KOPT-K1 (cell line): ENCODE results near the gene DSCAM.

Experiments used
- H3K27ac ChIP-seq: fragments of 200-600 bp; sonication (generic); 2 replicates; pipeline ENCODE4 v1.5.1; 2016; ENCODE audit warnings: antibody characterized with exemption, mild to moderate bottlenecking, low read depth, low read length; ENCODE audit not compliant: poor library complexity, severe bottlenecking
- H3K36me3 ChIP-seq: fragments of 200-600 bp; sonication (generic); 2 replicates; pipeline ENCODE4 v1.5.1; 2017; ENCODE audit warnings: antibody characterized with exemption, mild to moderate bottlenecking, low read length, moderate library complexity; ENCODE audit not compliant: insufficient read depth
- H3K9me3 ChIP-seq: fragments of 200-600 bp; sonication (generic); 2 replicates; pipeline ENCODE4 v1.5.1; 2017; ENCODE audit warnings: antibody characterized with exemption, low read length, mild to moderate bottlenecking; ENCODE audit not compliant: insufficient read depth, poor library complexity, severe bottlenecking

DSCAM gene

GRCh38 chr21:40685141-40685540 lies 161.8 kb downstream of the DSCAM start:
- Histone ChIP-seq H3K9me3 (no peaks in the 10 kb centered on the region), H3K27ac (no peak overlapping the region), H3K36me3 (no peaks in the 10 kb centered on the region)

- no peak overlapping the region for H3K27ac ChIP-seq
- no peaks in the 10 kb centered on the region for H3K9me3 ChIP-seq
- H3K36me3 ChIP-seq: no peaks in the 10 kb centered on the region
Measured at GRCh38 chr21:40684726-40685125, 162.2 kb downstream of the DSCAM start.

GRCh38 chr21:40683349-40683748 lies 163.6 kb downstream of the DSCAM start:
- H3K9me3 ChIP-seq: no peaks in the 10 kb centered on the region
- no peaks in the 10 kb centered on the region for H3K36me3 ChIP-seq
- no peak overlapping the region for H3K27ac ChIP-seq

GRCh38 chr21:40681164-40681859 lies 165.6 kb downstream of the DSCAM start:
- H3K27ac ChIP-seq: no peak overlapping the region
- H3K36me3 ChIP-seq: no peaks in the 10 kb centered on the region
- H3K9me3 ChIP-seq: no peaks in the 10 kb centered on the region

GRCh38 chr21:40680311-40680710 lies 166.6 kb downstream of the DSCAM start:
- Histone ChIP-seq H3K9me3 (no peaks in the 10 kb centered on the region), H3K27ac (no peak overlapping the region), H3K36me3 (no peaks in the 10 kb centered on the region)

GRCh38 chr21:40678681-40679284 lies 168.2 kb downstream of the DSCAM start:
- no peak overlapping the region for H3K27ac ChIP-seq
- no peaks in the 10 kb centered on the region for H3K9me3 ChIP-seq
- no peaks in the 10 kb centered on the region for H3K36me3 ChIP-seq

GRCh38 chr21:40675017-40675416 lies 171.9 kb downstream of the DSCAM start:
- Histone ChIP-seq H3K27ac (no peak overlapping the region), H3K36me3 (no peaks in the 10 kb centered on the region), H3K9me3 (no peaks in the 10 kb centered on the region)

GRCh38 chr21:40672602-40673001 lies 174.4 kb downstream of the DSCAM start:
- Histone ChIP-seq H3K36me3 (no peaks in the 10 kb centered on the region), H3K27ac (no peak overlapping the region)

GRCh38 chr21:40671716-40672115 lies 175.2 kb downstream of the DSCAM start:
- no peaks in the 10 kb centered on the region for H3K36me3 ChIP-seq
- no peak overlapping the region for H3K27ac ChIP-seq
- H3K9me3 ChIP-seq: no peaks in the 10 kb centered on the region

More at GRCh38 chr21:40672602-40673001, 174.4 kb downstream of the DSCAM start:
- H3K9me3 ChIP-seq: no peaks in the 10 kb centered on the region

GRCh38 chr21:40668555-40669275 lies 178.2 kb downstream of the DSCAM start:
- Histone ChIP-seq H3K9me3 (no peaks in the 10 kb centered on the region), H3K27ac (no peak overlapping the region), H3K36me3 (no peaks in the 10 kb centered on the region)

- no peaks in the 10 kb centered on the region for H3K9me3 ChIP-seq
- no peak overlapping the region for H3K27ac ChIP-seq
- no peaks in the 10 kb centered on the region for H3K36me3 ChIP-seq
Measured at GRCh38 chr21:40667967-40668366, 179.0 kb downstream of the DSCAM start.

GRCh38 chr21:40662889-40663288 lies 184.1 kb downstream of the DSCAM start:
- H3K9me3 ChIP-seq: no peaks in the 10 kb centered on the region
- H3K36me3 ChIP-seq: no peaks in the 10 kb centered on the region

GRCh38 chr21:40660461-40660860 lies 186.5 kb downstream of the DSCAM start:
- Histone ChIP-seq H3K36me3 (no peaks in the 10 kb centered on the region), H3K27ac (no peak overlapping the region), H3K9me3 (no peaks in the 10 kb centered on the region)

More at GRCh38 chr21:40662889-40663288, 184.1 kb downstream of the DSCAM start:
- H3K27ac ChIP-seq: no peak overlapping the region

- no peak overlapping the region for H3K27ac ChIP-seq
- no peaks in the 10 kb centered on the region for H3K9me3 ChIP-seq
- H3K36me3 ChIP-seq: no peaks in the 10 kb centered on the region
Measured at GRCh38 chr21:40658311-40658710, 188.6 kb downstream of the DSCAM start.

- Histone ChIP-seq H3K36me3 (no peaks in the 10 kb centered on the region), H3K27ac (no peak overlapping the region), H3K9me3 (peaks cover 7% of the 10 kb centered on the region)
Measured at GRCh38 chr21:40652436-40652835, 194.5 kb downstream of the DSCAM start.
